GM10266 (cell line): Measurements from ENCODE around the gene DEGS1.

Source experiments
- DNase-seq: peaks from one replicate; pipeline ENCODE4 v3.0.0; 2012; ENCODE audit errors: extremely low spot score
- TF ChIP-seq, protein P1 (sequence below): IDR thresholded peaks from 2 replicates; pipeline ENCODE4 v1.5.1; 2012; ENCODE audit warnings: mild to moderate bottlenecking, low read depth; ENCODE audit not compliant: control insufficient read depth, insufficient read depth; ENCODE audit errors: missing control alignments

Gene DEGS1

DNA sequence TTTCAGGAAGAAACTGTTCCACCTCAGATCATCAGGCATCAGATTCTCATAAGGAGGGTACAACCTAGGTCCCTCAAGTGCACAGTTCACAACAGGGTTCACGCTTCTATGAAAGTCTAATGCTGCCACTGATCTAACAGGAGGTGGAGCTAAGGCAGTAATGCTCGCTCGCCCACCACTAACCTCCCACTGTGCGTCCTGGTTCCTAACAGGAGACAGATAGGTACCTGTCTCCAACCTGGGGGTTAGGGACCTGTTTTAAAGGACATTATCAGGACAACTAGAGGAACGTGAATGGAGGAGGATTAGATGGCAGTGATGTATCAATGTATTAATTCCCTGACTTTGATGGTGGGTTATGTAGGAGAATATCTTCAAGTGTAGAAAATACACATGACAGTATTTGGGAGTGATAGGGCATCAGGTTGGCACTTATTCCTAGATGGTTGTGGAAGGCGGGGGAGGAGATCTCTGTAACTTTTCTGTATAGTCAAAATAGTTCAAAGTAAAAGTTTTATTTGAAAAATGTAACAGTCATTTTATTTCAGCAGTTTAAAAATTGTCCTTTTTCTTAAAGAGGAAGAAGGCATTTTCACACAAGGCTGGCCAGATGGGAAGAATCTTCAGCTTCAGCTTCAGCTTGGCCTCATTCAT is 43.9 kb downstream of the DEGS1 start:
- DNase-seq: no peak
- TF ChIP-seq, protein P1, sequence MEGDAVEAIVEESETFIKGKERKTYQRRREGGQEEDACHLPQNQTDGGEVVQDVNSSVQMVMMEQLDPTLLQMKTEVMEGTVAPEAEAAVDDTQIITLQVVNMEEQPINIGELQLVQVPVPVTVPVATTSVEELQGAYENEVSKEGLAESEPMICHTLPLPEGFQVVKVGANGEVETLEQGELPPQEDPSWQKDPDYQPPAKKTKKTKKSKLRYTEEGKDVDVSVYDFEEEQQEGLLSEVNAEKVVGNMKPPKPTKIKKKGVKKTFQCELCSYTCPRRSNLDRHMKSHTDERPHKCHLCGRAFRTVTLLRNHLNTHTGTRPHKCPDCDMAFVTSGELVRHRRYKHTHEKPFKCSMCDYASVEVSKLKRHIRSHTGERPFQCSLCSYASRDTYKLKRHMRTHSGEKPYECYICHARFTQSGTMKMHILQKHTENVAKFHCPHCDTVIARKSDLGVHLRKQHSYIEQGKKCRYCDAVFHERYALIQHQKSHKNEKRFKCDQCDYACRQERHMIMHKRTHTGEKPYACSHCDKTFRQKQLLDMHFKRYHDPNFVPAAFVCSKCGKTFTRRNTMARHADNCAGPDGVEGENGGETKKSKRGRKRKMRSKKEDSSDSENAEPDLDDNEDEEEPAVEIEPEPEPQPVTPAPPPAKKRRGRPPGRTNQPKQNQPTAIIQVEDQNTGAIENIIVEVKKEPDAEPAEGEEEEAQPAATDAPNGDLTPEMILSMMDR: no peak

DNA sequence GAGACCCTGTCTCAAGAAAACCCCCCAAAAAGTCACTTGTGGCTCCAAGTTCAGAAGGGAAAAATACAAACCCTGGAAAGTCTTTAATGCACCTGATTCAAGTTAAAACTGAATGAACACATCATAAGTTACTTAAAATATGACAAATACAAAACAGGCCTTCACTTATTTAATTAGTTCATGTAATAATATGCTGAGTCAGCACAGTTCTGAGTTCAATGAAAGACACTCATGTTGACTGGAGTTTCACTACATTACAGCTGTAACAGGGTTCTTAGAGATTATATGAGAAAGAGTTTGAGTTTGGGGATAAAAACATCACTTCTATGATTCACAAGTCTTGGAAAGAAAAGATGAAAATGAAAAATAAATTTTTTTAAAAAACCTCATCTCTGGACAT is 51.0 kb downstream of the DEGS1 start:
- TF ChIP-seq, protein P1: no peak

DNA sequence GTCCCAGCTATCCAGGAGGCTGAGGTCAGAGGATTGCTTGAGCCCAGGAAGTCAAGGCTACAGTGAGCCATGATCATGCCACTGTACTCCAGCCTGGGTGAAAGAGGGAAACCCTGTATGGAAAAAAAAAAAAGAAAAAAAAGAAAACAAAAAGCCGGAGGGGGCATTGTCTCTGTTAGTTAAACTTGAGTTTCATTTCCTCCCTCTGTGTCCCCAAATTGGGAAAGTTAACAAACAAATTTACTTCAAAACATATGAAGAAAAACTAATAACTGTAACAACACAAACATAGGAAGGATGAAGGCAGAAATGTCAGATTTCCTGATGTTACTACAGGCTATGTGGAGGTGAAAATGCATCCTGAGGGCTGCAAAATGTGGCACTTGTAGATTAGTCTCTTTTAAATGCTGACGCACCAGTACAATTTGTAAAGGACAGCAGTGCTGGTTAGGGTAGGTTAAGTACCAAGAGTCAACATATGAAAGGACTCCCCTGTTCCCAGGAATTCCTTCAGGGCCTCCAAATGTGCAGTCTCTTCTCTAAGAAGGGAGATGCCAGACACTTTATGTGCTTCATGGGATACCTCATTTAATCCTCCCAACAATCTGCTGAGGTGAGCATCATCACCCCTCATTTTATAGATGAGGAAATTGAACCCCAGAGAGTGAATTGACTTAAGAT is 52.9 kb downstream of the DEGS1 start:
- no peak for DNase-seq

More for the DNA sequence above, 51.0 kb downstream of the DEGS1 start:
- DNase-seq: no peak

DNA sequence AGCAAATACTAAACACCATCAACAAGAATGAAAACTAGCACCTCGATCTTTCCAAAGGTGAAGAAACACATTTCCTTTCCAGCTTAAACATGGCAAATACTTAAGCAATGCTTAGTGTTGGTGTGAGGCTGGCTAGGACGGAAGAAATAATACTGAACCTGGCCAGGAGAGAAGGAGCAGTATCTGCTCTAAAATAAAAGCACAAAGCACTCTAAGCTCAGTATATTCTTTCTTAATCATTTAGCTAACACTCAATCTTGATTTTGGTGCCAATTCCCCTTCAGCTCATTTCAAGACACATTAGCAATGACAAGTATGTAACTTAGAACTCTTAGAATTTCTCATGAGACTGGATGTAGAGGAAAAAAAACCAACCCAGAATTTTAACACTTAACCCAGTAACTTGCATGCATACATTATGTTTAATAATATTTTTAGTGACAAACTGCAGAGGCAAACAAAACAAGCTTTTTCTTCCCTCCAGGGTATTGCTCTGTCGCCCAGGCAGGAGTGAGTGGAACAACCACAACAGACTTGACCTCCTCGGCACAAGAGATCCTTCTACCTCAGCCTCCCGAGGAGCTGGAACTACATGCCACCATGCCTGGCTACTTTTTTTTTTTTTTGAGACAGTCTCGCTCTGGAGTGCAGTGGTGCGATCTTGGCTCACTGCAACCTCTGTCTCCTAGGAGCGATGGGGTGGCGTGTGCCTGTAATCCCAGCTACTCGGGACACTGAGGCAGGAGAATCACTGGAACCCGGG is 54.3 kb downstream of the DEGS1 start:
- DNase-seq: no peak
- TF ChIP-seq, protein P1: no peak

More for the DNA sequence above, 52.9 kb downstream of the DEGS1 start:
- TF ChIP-seq, protein P1: no peak

DNA sequence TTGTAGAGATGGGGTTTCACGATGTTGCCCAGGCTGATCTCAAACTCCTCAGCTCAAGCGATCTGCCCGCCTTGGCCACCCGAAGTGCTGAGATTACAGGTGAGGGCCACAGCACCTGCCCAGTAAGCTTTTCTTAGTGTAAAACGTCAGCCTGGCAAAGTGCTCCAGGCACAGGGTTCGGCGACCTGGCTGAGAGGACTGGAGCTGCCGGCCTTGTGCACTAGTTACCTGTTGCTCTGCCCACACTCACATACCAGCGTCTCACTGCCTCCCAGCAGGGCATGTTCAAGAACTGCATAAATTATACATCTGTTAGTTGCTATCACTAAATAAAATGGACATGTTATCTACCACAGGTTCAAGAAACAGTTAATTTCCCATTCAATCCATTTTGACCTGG is 55.2 kb downstream of the DEGS1 start:
- TF ChIP-seq, protein P1: no peak
- DNase-seq: no peak

DNA sequence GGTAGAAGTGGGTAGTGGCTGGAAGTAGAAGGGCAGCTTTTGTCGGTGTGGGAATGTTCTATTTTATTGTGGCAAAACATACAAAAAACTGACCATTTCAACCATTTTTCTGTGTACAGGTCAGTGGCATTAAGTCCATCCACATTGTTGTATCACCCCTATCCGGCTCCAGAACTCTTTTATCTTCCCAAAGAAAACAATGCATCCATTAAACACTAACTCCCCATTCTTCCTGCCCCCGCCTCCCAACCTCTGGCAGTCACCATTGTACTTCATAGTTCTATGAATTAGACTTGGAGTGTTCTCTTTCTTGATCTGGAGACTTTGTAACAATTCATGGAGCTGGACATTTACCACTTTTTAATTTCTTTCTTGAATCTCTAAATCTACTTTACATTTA is 55.7 kb downstream of the DEGS1 start:
- TF ChIP-seq, protein P1: no peak
- no peak for DNase-seq
